Mucosa of descending colon (tissue), 3 donors: ENCODE results near the gene ALDH1L1. TPM values are rescaled to one million over a fixed set of nuclear protein-coding genes. Genes with fewer than 3 reads are reported as not detected.

ENCODE experiments used
- ATAC-seq: fragments of 200-7000 bp; cut with Tn5 transposase; one replicate; pipeline ENCODE4 v1.9.1; 2020; ENCODE audit warnings: mild to moderate bottlenecking, moderate library complexity
- DNase-seq, 3 donors: peaks; one replicate each; pipeline ENCODE4 v3.0.0-alpha.2; 2020
- H3K36me3 ChIP-seq: fragments of 200-600 bp; one replicate; pipeline ENCODE4 v1.8.0; 2021; ENCODE audit warnings: low read depth, mild to moderate bottlenecking
- H3K4me1 ChIP-seq: fragments of 200-600 bp; one replicate; pipeline ENCODE4 v1.8.0; 2021; ENCODE audit warnings: low read depth, mild to moderate bottlenecking
- H3K4me3 ChIP-seq: fragments of 200-600 bp; one replicate; pipeline ENCODE4 v1.8.0; 2021; ENCODE audit warnings: mild to moderate bottlenecking
- H3K9me3 ChIP-seq: fragments of 200-600 bp; one replicate; pipeline ENCODE4 v1.8.0; 2021; ENCODE audit warnings: mild to moderate bottlenecking
- intact Hi-C, 2 donors: fragments of 100-400 bp; cut with DNase I in 1 of 2; cut with micrococcal nuclease in 1 of 2; formaldehyde crosslinking; loops; one replicate each; pipeline versions ENCODE4 v1.11.0 to v1.11.1; 2022; cut with DNase I, micrococcal nuclease
- total RNA-seq, 3 donors: library from RNA; stranded (reverse); fragmentation: NEBNext Ultra II Directional in 2 of 3; extraction: Animal tissue kit (Norgen Biotek cat#: 25700) in 2 of 3; gene quantifications; one replicate each; pipeline versions ENCODE4 v1.2.1 to v1.2.4, GENCODE V29; 2021 to 2023
- TF ChIP-seq, protein P1 (sequence below): fragments of 200-600 bp; IDR thresholded peaks from one replicate; pipeline ENCODE4 v1.8.0; 2022; ENCODE audit warnings: antibody characterized with exemption, mild to moderate bottlenecking
- donor health status: DM: no; HTN: no; CAD: no; lungs with moderate emphysema.
- donor health status: DM: no; HTN: no; CAD: no.
- donor health status: DM: no; HTN: yes; CAD: no.

The ALDH1L1 gene
- total RNA-seq, 3 donors from 2014 or later = 14.3 to 27.4 (median 15.0) TPM

- Histone ChIP-seq H3K4me3 (no peak overlapping the region), H3K9me3 (no peaks in the 10 kb centered on the region), H3K36me3 (no peaks in the 10 kb centered on the region), H3K4me1 (no peaks in the 10 kb centered on the region)
- DNase-seq (no peak), ATAC-seq (peak; percentile 32)
- TF ChIP-seq, protein P1, sequence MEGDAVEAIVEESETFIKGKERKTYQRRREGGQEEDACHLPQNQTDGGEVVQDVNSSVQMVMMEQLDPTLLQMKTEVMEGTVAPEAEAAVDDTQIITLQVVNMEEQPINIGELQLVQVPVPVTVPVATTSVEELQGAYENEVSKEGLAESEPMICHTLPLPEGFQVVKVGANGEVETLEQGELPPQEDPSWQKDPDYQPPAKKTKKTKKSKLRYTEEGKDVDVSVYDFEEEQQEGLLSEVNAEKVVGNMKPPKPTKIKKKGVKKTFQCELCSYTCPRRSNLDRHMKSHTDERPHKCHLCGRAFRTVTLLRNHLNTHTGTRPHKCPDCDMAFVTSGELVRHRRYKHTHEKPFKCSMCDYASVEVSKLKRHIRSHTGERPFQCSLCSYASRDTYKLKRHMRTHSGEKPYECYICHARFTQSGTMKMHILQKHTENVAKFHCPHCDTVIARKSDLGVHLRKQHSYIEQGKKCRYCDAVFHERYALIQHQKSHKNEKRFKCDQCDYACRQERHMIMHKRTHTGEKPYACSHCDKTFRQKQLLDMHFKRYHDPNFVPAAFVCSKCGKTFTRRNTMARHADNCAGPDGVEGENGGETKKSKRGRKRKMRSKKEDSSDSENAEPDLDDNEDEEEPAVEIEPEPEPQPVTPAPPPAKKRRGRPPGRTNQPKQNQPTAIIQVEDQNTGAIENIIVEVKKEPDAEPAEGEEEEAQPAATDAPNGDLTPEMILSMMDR = no peak
- intact Hi-C loops = no loop called here
Observed at GRCh38 chr3:126113733-126114442, 66.5 kb downstream of the ALDH1L1 start.

GRCh38 chr3:126113238-126113555 is 67.2 kb downstream of the ALDH1L1 start:
- Histone ChIP-seq H3K36me3 (no peaks in the 10 kb centered on the region), H3K4me3 (no peak overlapping the region), H3K4me1 (no peaks in the 10 kb centered on the region), H3K9me3 (no peaks in the 10 kb centered on the region)
- TF ChIP-seq, protein P1 = no peak
- DNase-seq (peak in 2 of 3 donors; percentile 17 to 34), ATAC-seq (no peak)
- intact Hi-C loops = no loop called here

- ATAC-seq = no peak
- intact Hi-C loops = no loop called here
Observed at GRCh38 chr3:126112531-126113237, 67.7 kb downstream of the ALDH1L1 start.

DNA sequence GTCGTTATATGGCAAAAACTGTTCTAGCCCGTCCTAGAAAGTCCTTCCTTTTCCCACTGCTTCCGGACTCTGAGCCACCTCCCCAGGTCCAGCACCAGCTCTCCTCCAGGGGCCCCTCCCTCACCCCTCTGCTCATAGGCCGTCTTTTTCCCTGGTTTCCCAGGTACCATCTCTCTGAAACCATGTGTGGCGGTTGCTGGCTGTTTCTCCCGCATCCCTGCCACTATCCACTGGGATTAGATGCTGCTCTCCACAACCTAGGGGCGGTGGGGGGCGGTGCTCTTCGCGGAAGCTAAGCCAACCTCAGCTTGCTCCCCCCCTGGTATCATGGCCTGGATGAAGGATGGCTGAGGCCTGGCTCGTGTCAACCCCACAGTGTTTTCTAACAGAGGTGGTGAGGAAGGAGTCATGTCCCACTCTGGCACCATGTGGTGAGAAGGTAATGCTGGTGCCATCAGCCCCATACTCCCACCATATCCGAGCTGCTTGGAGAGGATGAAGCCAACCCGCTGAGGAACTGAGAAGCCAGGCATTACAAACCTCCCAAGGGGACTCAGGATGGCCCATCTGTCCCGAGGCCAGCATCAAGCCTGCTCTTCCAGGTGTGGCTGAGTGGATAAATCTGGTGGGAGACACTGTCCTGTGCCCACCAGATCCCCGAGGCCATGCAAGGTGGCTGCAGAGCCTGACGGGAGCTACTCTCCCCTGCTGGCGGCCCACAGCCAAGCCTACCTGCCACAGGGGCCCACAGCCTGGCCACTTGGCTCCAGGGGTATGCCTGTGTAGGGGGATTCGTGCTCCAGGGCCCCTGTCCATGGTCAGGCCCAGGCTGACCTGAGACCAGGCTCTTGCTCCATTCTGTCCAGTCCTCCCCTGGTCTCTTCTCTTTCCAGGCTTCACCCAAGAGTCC is 68.6 kb downstream of the ALDH1L1 start:
- ATAC-seq = no peak
- no peaks in the 10 kb centered on the region for H3K36me3 ChIP-seq
- DNase-seq = peak in 1 of 3 donors; percentile 11
- H3K9me3 ChIP-seq = no peaks in the 10 kb centered on the region
- intact Hi-C loops = no loop called here
- TF ChIP-seq, protein P1 = no peak
- no peak overlapping the region for H3K4me3 ChIP-seq
- no peaks in the 10 kb centered on the region for H3K4me1 ChIP-seq

More at GRCh38 chr3:126112531-126113237, 67.7 kb downstream of the ALDH1L1 start:
- Histone ChIP-seq H3K36me3 (no peaks in the 10 kb centered on the region), H3K9me3 (no peaks in the 10 kb centered on the region), H3K4me3 (no peak overlapping the region), H3K4me1 (no peaks in the 10 kb centered on the region)
- DNase-seq = peak in 1 of 3 donors; percentile 14
- TF ChIP-seq, protein P1 = no peak

DNA sequence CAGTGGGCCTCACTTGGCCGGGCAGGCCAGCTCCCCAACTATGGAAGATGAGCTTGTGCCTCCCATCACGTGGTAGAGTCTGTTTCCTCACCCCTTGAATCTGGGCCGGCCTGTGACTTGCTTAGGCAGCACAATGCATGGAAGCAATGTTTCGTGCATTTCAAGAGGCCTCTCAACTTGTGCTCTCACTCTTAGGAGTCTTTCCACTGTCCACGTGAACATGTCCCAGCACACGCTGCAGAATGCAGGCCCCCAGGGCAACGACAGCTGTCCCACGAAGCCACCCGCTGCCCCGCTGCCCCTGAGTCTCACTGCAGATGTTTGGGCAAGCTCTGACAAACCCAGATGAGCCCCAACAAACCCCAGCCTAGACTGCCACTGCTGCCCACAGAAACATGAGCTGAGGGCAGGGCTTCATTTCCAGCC is 69.2 kb downstream of the ALDH1L1 start:
- H3K4me3 ChIP-seq = no peak overlapping the region
- no peaks in the 10 kb centered on the region for H3K4me1 ChIP-seq
- TF ChIP-seq, protein P1 = no peak
- intact Hi-C loops = no loop called here
- H3K9me3 ChIP-seq = no peaks in the 10 kb centered on the region
- DNase-seq = no peak
- ATAC-seq = no peak
- H3K36me3 ChIP-seq = no peaks in the 10 kb centered on the region
